ENCODE results near the gene POLR3B. TPM values are rescaled to one million over a fixed set of nuclear protein-coding genes. Genes with fewer than 3 reads are reported as not detected.
"Not testable (repeated sequence)": the region's sequence is repeated elsewhere in the genome, so short reads cannot be mapped to it uniquely, and the experiment has no call there.

POLR3B gene
- total RNA-seq, 1 donor from 2014 or later, result 16.3 TPM

DNA sequence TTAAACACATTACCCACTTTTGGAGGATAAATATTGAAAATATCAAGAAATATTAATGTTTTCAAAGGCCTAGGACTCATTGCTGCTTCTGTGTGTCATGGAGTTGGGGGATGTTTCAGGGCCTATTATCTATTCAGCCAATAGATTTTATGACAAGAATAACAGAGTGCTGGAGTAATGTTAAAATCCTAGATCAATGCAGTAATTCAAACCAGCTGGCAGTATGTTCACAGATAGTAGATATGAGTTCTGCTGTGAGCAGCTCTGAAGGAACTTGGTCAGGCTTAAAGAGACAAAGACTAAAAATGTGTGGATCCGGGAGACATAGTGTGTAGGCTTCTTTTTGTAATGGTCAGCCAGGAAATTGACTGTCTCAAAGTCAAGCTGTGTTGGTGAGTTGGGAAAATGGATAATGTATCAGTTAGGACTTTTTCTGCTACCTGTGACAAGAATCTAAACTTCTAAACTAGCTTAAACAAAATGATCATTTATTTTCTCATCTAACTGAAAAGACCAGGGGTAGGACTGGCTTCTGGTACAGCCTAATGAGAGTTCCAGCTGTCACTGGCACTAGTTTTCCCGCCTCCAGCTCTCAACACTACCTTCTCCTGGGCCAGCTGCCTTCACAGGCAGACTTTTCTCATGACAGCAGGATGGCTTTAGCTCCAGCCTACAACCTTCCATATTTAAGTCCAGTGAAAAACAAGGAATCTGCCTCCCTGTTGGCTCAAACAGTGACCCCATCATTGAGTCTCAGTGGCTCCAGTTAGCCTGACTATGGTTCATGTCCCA is 16.3 kb upstream of the POLR3B start:
- DNase-seq (ENCODE audit: low spot score in 2 of 2) (no peak), FAIRE-seq (no peak)

DNA sequence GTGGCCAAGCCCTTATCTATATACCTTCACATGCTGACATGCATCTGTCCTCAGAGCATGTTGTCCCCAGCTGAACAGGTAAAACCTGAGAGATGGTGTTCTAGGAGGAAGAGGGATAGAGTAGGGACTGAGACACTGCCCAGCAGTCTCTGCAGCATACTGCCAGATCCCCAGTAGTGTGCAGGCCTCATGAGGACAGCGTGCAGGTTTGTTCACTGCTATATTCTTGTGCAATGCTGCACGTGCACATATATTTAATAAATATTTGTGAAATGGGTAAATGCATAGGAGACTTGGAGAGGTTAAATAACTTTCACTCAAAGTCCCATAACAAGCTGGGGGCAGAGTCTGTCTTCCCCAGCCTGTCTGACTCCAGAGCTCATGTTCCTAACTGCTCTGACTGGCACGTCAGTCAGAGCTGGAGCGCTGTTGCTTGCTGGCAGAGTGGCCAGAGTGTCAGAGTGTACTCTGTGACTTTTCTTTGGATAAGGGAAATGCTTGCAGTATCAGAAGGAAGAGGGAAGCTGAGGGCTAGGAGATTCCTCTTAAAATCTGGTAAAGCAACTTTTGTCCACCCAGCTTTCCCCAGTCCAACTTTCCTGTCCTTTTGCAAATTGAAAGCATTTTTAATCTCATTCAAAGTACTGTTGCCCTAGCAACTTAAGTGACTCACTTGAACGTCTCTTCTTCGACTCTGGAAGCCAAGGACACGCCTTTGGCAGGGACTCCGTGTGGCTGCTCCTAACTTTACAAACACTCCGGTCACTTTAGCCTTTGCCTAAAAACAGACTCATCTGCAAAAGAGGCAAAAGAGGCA is 14.9 kb upstream of the POLR3B start:
- FAIRE-seq, result no peak
- DNase-seq (ENCODE audit: low spot score in 2 of 2), result peak in 1 of 2 donors; percentile 22

DNA sequence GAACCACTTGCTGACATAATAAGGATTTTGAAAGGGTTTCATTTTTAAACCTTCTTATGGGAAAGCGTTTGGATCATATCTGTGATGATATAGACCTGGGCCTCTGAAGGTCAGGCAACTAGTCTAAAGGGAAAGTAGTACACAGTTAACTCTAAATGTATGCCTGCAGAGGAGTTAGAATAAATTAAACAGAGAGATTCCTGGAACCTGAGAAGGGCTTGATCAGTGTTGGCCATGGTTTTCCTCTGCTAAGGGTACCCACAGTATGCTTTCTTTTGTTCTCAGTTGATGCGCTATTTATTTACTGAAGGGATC is 14.4 kb upstream of the POLR3B start:
- no peak for FAIRE-seq
- no peak for DNase-seq (ENCODE audit: low spot score in 2 of 2)

DNA sequence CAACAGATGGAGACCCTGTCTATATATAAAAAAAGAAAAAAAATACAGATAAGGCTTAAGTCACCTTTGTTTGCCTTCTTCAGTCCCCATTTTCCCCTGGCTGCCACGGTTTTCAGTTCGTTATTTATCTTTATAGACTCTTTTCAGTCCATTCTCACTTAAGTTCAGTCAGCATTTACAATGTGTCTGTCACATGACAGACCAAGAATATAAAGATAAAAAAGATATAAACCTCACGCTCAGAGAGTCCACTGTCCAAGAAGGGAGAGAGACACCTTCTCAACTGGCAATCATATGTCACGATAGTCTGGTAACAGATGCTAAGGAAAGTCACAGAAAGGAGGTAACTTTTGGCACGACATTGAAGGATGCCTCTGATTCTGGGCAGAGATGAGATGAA is 13.4 kb upstream of the POLR3B start:
- FAIRE-seq (no peak), DNase-seq (ENCODE audit: low spot score in 2 of 2) (no peak)

DNA sequence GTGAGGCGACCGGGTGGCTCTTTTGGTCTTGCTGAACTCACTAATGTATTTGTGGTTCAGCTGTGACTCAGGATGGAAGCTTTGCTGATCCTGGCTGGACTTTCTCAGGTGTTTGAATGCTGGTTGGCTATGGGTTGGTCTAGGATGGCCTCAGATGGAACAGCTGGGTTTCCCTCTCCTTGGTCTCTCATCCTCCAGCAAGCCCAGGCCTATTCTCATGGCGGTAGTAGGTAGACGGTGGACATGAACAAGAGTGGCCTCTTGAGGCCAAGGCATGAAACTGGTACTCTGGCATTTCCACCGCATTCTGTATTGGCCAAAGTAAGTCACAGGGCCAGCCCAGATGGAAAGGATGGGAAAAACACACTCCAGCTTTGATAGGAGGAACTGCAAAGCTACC is 11.8 kb upstream of the POLR3B start:
- FAIRE-seq, result no peak

DNA sequence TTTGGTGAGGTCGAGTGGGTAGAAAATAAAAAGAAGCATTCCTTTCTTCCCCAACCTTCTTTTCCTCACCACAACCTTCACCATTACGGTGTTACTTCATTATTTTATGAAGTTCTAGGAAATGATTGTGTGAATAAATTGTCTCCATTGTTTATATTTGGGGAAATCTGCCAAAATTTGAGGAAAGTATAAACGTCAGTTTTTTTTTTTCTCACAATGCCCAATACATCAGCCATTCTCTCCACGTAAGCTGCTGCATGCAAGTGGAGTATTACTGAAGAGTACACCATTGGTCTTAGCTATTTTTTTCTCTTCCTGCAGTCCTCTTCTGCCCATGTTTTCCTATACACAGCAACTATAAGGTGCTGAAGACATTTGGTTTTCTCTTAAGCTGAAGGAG is 9.1 kb upstream of the POLR3B start:
- DNase-seq (ENCODE audit: low spot score in 2 of 2) (no peak), FAIRE-seq (no peak)

More for the DNA sequence above, 11.8 kb upstream of the POLR3B start:
- DNase-seq (ENCODE audit: low spot score in 2 of 2), result no peak

DNA sequence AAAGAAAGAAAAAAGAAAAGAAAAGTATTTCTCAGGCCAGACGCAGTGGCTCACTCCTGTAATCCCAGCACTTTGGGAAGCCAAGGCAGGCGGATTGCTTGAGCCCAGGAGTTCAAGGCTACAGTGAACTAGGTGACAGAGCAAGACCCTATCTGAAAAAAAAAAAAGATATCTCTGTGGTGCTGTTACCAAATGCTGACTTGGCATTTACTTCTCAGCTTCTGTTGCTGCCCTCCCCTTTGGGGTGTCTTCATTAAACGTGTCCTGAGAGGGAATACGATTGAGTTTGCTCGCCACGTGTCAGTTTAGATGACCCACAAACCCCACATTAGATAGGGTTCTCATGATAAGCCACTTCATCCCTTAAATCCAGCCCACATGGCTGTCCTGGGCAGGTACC is 4.4 kb upstream of the POLR3B start:
- FAIRE-seq, result no peak
- no peak for DNase-seq (ENCODE audit: low spot score in 2 of 2)

DNA sequence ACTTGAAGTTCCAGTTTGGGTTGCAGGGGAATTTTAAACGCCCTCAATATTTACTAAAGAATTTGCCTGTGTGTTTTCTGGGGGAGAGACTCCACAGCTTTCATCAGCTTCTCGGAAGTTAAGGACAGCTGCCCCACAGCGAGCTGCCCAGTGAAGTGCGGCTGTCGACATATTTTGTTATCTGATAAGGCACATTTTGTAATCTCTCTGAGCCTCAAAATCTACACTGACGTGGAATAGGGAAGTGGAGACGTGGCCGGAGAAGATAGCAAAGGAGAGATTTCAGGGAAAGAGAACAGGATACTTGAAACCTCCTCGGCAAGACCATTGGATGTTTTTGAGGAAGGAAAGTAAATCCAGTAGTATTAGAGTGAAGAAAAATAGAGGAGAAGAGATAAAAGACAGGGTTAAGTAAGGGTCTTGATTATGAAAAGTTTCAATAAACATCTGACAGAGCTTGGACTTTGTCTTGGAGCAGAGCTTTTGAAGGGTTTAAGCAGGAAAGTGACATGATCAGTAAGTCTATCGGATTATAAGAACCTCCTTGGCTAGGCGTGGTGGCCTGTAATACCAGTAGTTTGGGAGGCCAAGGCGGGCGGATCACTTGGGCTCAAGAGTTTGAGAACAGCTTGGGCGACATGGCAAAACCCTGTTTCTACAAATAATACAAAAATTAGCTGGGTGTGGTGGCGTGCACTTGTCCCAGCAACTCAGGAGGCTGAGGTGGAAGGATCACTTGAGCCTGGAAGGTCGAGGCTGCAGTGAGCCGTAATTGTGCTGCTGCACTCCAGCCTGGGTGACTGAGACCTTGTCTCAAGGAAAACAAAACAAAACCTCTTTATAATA is 1.1 kb downstream of the POLR3B start:
- DNase-seq (ENCODE audit: low spot score in 2 of 2), result no peak
- FAIRE-seq, result no peak

DNA sequence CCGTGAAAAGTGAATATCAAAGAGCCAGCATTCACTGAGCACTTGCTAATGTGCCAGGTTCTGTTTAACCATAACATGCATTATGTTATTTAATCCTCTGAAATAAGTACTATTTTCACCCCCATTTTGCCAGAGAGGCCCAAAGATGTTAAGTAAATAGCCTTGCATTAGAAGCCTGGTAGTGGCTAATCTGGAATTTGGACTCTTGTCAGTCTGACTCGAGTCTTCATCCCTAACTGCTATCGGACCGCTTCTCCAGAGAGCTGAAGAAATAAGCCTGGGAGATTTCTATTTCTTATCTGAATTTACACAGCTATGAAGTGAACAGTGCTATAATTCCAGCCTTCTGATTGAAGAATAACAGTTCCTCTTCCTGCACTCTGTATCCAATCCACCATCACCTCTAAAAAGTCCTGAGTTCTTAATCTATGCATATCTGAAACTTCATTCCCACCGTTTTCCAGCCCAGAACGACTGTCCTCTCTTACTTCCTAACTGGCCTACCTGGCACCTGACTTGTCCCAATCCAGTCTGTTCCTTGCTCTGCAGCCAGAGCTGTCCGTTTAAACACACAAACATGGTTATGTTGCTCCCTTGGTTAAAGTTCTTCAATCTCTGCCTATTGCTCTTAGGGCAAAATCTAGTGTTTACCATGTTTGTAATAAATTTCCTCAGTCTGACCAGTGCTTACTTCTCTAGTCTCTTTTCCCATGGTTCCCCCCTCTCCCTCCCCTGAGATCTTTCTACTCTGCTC is 2.3 kb downstream of the POLR3B start:
- no peak for DNase-seq (ENCODE audit: low spot score in 2 of 2)
- FAIRE-seq, result no peak

DNA sequence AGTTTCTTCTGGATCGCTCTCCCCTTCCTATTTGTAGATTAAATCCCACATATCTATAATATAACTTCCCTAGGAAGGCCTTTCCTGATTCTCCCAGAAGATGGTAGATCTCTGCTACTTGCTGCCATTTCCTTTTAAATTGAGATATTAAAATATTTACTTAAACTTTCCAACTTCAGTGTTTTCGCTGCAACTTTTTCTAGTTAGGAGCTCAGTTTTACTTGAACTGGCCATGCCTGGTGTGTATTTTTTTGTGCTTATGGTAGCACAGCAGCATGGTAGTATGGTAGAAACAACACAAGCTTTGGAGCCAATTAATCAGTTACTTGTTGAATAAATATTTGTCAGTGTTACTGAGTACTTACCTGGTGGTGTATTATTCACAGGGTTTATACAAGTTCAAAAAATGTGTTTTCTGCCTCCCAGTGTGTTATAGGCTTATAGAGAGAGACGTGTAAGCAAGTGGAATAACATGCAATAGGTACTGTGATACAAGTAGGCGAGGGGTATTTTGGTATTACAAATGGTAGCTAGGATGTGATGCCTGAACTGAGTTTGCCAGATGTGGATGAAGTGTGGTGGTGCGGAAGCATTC is 2.9 kb downstream of the POLR3B start:
- no peak for DNase-seq (ENCODE audit: low spot score in 2 of 2)
- FAIRE-seq, result no peak

DNA sequence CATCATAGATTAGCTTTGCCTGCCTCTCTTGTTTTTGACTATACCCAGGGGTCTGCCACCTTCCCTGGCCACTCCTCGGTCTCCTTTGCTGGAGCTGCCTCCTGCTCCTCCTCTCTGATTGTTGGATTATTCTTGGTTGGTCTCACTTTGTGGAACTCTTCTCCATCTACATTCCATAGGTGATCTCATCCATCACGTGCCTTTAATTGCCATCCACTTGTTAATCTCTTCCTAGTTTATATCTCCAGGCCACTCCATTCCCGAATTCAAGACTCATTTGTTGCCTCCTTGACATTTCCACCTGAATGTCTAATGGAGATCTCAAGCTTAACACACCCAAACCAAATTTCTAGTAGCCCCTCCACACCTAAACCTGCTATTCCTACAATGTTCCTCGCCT is 5.4 kb downstream of the POLR3B start:
- FAIRE-seq (no peak), DNase-seq (ENCODE audit: low spot score in 2 of 2) (no peak)

DNA sequence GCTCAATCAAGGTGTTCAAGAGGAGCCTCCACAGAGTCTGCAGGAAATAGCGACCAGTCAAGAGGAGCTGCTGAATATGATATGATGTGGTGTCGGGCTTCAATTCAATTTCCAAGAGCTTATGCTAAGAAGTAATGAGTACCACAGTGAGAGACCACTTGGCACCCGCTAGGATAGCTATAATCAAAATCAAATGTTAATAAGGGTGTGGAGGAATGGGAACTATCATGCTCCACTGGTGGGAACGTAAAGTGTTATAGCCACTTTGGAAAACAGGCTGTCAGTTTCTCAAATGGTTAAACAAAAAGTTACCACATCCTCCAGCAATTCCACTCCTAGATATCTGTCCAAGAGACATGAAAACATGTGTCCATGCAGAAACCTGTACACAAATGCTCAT is 6.7 kb downstream of the POLR3B start:
- no peak for FAIRE-seq
- no peak for DNase-seq (ENCODE audit: low spot score in 2 of 2)

DNA sequence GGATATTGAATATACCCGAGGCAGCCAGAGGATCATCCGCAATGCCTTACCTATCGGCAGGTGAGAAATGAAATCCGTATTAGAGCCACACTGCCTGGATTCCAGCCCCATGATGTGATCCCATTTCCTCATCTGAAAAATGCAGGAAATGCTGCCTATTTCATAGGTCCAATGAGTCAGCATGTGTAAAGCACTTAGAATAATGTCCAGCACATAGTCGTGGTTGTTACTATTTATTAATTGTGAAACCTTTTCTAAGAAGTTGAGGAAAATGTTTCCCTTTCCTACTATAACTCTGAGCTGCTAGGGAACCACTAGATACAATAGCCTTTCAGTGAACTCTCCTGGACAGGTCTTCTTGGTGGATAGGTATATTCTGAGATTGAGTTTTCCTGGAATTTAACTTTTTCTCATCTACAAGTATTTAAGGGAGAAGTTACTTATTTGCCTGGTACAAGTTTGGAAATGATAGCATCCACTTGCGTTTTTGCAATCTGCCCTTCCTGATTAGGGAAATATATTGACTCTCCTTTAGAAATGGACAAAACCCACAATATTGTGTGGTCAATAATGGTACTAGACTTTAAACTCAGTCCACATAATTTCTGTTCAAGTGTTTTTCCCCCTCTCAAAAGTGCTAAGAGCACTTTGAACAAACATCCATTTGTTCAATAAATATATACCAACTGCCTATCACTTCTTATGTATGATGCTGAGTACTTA is 12.2 kb downstream of the POLR3B start:
- FAIRE-seq, result no peak
- no peak for DNase-seq (ENCODE audit: low spot score in 2 of 2)

DNA sequence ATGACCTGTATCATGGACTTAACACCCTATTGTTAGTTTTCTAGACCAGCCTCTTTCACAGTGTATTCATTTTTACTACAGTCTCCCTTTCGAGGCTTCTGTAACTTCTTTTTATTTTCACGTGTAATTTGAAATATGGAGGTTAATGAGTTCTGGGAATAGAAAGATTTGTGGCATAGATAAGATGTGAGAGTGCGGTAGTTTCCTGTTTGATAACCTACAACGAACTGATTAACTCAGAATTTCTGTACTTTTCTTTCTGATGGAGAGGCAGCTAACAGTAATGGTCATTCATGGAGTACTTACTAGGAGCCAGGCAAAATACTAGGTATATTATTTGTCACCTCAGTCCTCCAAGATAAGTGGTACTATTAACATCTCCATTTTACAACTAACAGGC is 21.2 kb downstream of the POLR3B start:
- DNase-seq (ENCODE audit: low spot score in 2 of 2) (no peak), FAIRE-seq (no peak)

DNA sequence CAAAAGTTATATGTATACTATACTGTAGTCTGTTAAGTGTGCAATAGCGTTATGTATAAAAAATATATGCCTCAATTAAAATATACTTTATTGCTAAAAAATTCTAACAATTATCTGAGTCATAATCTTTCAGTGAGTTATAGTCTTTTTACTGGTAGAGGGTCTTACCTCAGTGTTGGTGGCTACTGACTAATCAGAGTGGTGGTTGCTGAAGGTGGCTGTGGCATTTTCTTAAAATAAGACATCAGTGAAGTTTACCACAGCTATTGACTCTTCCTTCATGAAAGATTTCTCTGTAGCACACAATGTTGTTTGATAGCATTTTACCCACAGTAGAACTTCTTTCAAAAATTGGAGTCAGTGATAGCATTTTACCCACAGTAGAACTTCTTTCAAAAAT is 23.4 kb downstream of the POLR3B start:
- DNase-seq (ENCODE audit: low spot score in 2 of 2) (no peak), FAIRE-seq (no peak)

DNA sequence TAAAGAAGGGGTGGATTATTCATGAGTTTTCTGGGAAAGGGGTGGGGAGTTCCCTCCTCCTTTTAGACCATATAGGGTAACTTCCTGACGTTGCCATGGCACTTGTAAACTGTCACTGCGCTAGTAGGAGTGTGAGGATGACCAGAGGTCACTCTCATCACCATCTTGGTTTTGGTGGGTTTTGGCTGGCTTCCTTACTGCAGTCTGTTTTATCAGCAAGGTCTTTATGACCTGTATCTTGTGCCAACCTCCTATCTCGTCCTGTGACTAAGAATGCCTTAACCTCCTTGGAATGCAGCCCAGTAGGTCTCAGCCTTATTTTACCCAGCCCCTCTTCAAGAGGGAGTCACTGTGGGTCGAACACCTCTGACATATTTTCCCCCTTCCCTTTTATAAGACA is 24.3 kb downstream of the POLR3B start:
- FAIRE-seq; DNase-seq (ENCODE audit: low spot score in 2 of 2): not testable (repeated sequence)

DNA sequence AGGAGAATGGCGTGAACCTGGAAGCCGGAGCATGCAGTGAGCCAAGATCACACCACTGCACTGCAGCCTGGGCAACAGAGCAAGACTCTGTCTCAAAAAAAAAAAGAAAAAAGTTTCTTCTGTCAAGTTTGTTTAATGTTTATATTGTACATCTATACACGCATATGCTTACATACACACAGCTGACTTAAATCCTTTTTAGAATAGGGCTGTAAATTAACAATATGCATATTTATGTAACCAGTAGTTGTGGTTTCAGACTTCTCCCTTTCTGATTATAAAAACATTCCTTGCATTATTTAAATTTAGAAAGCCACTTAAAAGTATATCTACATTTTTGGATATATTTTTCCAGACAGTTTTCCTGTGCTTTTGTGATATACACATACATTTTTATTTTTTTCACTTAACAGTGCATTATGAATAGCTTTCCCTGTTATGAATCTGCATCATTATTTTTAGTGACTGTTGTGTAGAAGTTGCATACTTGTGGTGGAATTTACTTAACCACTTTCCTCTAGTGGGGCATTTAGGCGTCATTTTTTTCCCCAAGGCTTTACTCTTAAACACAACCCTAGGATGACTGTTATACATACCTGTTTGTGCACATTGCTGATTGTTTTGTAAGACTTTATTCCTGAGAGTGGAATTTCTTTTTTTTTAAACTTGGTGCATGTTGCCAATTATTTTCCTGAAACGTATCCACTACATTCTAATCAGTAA is 29.4 kb downstream of the POLR3B start:
- FAIRE-seq, result no peak
- no peak for DNase-seq (ENCODE audit: low spot score in 2 of 2)

DNA sequence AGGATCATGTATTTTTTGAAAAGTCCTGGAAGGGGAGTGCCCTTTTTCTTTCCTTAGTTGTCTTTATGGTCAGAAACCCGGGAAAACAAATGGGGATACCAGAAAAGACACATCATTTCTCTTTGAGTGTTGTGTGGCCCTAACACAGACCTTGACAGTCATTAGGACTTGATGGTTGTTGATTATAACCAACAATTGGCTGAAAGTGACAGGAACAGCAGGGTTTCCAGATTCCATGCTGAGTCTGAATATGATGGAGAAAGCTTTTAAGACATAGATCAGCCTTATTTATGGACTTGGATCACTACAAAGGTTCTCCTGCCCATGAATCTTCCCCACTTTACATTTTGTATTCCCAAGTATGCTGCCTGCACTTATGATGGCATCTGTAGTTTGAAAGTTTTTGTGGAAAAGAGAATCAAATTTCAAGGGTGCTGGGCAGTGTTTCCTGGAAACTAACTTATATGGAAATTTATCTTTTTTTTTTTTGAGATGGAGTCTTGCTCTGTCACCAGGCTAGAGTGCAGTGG is 30.4 kb downstream of the POLR3B start:
- DNase-seq (ENCODE audit: low spot score in 2 of 2) (no peak), FAIRE-seq (no peak)
